Muscle of leg (tissue), 11 donors: ENCODE results near the gene CDKN2B-AS1. TPM values are rescaled to one million over a fixed set of nuclear protein-coding genes. Genes with fewer than 3 reads are reported as not detected.

Experiments used
- DNase-seq: peaks from one replicate; pipeline ENCODE4 v3.0.0; 2013
- H3K27ac ChIP-seq: one replicate; pipeline ENCODE4 v1.5.1; 2013; ENCODE audit warnings: mild to moderate bottlenecking, low read length, control low read depth
- H3K27me3 ChIP-seq: one replicate; pipeline ENCODE4 v1.6.1; 2013; ENCODE audit warnings: low read length; ENCODE audit not compliant: control insufficient read depth, insufficient read depth
- H3K36me3 ChIP-seq: one replicate; pipeline ENCODE4 v1.6.1; 2013; ENCODE audit warnings: low read length; ENCODE audit not compliant: control insufficient read depth, insufficient read depth
- H3K4me1 ChIP-seq: one replicate; pipeline ENCODE4 v1.6.1; 2013; ENCODE audit warnings: low read length; ENCODE audit not compliant: control insufficient read depth, insufficient read depth
- H3K4me3 ChIP-seq: one replicate; pipeline ENCODE4 v1.5.1; 2013; ENCODE audit warnings: low read length, control low read depth
- H3K9me3 ChIP-seq: replicated peaks from 2 replicates; pipeline ENCODE4 v1.6.1; 2013; ENCODE audit warnings: low read depth, low read length; ENCODE audit not compliant: control insufficient read depth
- WGBS: methylation state at CpG from one replicate; pipeline ENCODE4 v1.1.5; 2013; ENCODE audit warnings: missing lambda C conversion rate; ENCODE audit not compliant: insufficient coverage; 5-methylcytosine and 5-hydroxymethylcytosine counted together
- polyA plus RNA-seq, 8 donors: library from polyadenylated mRNA; unstranded; fragments of 120-200 nt; gene quantifications; one replicate each; pipeline versions ENCODE4 v1.2.1 to v1.2.3, GENCODE V29; 2013; ENCODE audit warnings: inconsistent platforms in 1 of 8, low replicate concordance in 1 of 8; ENCODE audit not compliant: insufficient read length in 8 of 8, insufficient read depth in 1 of 8
- total RNA-seq: library from RNA; stranded (reverse); fragments of 120-200 nt; gene quantifications from one replicate; pipeline ENCODE4 v1.2.4, GENCODE V29; 2013

The CDKN2B-AS1 gene
- total and polyA plus RNA-seq, 9 donors, result 0.11 to 0.29 (median 0.15) TPM; not detected in 3

DNA sequence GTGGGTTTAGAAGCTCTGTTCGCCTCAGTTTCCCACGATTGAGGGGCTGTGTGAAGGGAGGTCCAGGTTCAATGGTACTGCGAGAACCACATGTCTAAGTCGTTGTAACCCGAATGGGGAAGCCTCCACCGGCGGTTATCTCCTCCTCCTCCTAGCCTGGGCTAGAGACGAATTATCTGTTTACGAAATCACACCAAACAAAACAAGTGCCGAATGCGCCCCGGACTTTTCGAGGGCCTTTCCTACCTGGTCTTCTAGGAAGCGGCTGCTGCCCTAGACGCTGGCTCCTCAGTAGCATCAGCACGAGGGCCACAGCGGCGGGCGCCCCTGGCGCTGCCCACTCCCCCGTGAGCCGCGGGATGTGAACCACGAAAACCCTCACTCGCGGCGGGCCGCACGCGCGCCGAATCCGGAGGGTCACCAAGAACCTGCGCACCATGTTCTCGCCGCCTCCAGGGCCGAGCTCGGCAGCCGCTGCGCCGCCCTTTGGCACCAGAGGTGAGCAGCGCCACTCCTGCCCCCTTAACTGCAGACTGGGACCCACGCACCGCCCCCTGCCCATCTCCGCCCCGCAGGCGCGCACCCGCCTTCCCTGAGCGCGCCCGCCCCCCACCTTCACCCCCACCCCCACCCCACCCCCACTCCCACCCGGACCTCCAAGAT lies 567 bp upstream of the CDKN2B-AS1 start, which contains the start of gene CDKN2A:
Gene CDKN2A (minus strand): TSS at position 500 of the 663 bp plus-strand sequence.
- Histone ChIP-seq H3K36me3 (no peaks in the 10 kb centered on the region), H3K4me1 (peaks cover 5% of the 10 kb centered on the region), H3K9me3 (no peaks in the 10 kb centered on the region), H3K27ac (peak within 1 kb of the TSS; percentile 35), H3K27me3 (peaks cover 52% of the 10 kb centered on the region), H3K4me3 (peak within 1 kb of the TSS; percentile 65)
- no peak for DNase-seq
- 2% methylated on average over 39 of the region's 53 CpGs for WGBS

DNA sequence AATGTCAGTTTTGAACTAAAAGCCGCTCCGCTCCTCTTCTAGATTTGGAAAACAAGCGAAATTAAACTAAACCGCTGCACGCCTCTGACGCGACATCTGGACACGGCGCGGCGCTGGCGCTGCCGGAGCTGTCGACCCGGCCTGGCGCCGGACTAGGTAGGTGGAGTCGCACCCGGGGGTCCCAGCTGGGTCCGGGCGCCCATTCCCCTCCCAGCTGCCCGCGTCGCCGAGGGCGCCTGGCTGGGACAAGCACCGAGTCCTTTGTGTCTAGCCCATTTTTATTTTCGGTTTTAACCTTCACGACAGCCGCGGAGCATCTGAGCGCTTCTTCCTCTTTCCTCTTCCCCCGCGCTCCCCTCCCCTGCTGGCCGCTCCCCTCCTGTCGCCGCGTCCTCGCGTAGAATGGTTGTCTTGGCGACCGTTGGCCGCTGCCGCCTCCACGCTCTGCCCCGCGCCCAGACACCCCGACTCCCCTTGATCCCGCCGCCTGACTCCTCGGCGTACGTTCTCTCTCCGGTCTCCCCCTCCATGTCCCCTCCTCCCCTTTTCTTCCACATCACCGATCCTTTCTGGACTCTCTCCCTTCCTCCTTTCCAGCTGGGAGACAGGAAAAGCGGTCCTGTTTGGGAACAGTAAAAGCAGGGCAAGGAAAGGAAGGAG lies 545 bp downstream of the CDKN2B-AS1 start:
- peak; percentile 74 for DNase-seq
- 0% methylated on average over 48 of the region's 56 CpGs for WGBS
- H3K9me3 ChIP-seq, result no peaks in the 10 kb centered on the region
- peak overlapping the region; percentile 35 for H3K27ac ChIP-seq
- H3K27me3 ChIP-seq, result peaks cover 42% of the 10 kb centered on the region
- H3K4me3 ChIP-seq, result peak overlapping the region; percentile 65
- no peaks in the 10 kb centered on the region for H3K36me3 ChIP-seq
- peaks cover 5% of the 10 kb centered on the region for H3K4me1 ChIP-seq

DNA sequence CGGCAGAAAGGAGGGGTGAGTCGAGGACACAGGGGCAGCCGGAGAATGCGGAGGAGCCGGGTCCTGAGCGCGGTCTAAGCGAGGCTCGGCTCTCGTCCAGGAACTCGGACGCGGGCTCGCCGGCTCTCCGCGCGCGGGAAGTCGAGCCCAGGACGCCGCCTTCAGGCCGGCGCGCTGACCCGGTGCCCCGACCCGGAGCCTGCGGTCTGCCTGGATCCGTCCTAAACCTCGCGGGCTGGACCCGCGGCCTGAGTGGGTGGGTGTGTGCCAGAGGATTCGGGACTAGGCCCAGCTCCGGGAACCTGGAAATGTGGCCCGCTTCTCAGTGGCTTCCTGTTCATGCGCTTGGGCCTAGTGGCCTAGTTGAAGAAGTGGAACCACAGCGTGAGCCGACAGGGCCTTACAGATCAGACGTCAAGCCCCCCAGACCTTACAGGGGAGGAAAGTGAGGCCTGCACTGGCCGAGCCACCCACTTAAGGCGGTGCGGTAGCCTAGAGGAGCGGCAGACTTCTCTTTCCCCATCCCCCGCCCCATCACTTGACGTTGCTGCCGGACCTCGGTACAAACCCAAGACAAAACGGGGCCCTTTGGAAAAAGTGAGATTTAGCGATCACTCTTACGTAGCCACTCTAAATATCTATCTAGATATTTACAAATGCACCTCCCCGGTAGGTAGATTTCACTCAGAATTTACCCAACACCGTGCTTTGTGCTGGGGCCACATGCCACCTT lies 1.2 kb downstream of the CDKN2B-AS1 start:
- H3K27ac ChIP-seq, result no peak overlapping the region
- WGBS, result 6% methylated on average over 51 of the region's 54 CpGs
- H3K4me3 ChIP-seq, result peak overlapping the region; percentile 65
- H3K4me1 ChIP-seq, result peaks cover 5% of the 10 kb centered on the region
- H3K27me3 ChIP-seq, result peaks cover 40% of the 10 kb centered on the region
- no peaks in the 10 kb centered on the region for H3K9me3 ChIP-seq
- peak; percentile 50 for DNase-seq
- H3K36me3 ChIP-seq, result no peaks in the 10 kb centered on the region

DNA sequence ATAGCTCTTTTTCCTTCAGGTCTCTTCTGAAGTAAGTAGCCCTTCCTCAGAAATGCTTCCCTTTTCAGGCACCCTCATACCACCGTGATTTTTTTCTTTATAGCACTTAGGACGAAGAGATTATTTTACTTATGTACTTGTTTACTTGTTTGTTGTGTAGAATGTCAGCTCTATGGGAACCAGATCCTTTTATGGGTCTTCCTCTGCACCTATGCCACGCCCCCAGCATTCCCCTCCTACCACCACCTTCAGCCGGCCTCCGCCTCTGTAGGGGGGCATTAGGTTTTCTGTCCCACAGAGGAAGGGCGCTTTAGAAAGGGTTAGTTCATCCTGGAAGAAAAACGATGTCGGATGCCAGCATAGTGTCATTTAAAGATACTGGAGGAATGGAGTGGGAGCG lies 1.8 kb downstream of the CDKN2B-AS1 start:
- H3K4me3 ChIP-seq, result no peak overlapping the region
- no peaks in the 10 kb centered on the region for H3K36me3 ChIP-seq
- H3K9me3 ChIP-seq, result no peaks in the 10 kb centered on the region
- 15% methylated on average over 3 of the region's 9 CpGs for WGBS
- H3K27me3 ChIP-seq, result peaks cover 37% of the 10 kb centered on the region
- peaks cover 5% of the 10 kb centered on the region for H3K4me1 ChIP-seq
- no peak for DNase-seq
- no peak overlapping the region for H3K27ac ChIP-seq

DNA sequence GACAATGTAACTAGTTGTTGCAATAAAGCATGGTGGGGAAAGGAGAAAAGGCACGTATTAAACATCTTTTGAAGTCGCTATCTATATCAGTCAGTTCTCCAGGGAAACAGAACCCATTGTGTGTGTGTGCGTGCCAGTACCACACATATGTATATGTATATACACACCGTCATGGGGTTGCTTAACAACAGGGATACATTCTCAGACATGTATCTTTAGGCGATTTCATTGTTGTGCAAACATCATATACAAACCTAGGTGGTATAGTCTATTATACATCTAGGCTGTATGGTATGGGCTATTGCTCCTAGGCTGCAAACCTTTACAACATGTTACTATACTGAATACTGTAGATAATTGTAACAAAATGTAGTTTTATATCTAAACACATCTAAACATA lies 2.3 kb downstream of the CDKN2B-AS1 start:
- peaks cover 5% of the 10 kb centered on the region for H3K4me1 ChIP-seq
- H3K27ac ChIP-seq, result no peak overlapping the region
- H3K36me3 ChIP-seq, result no peaks in the 10 kb centered on the region
- no CpG with 5 or more reads among the region's 5 CpGs for WGBS
- H3K27me3 ChIP-seq, result peaks cover 37% of the 10 kb centered on the region
- no peak overlapping the region for H3K4me3 ChIP-seq
- no peak for DNase-seq
- H3K9me3 ChIP-seq, result no peaks in the 10 kb centered on the region

DNA sequence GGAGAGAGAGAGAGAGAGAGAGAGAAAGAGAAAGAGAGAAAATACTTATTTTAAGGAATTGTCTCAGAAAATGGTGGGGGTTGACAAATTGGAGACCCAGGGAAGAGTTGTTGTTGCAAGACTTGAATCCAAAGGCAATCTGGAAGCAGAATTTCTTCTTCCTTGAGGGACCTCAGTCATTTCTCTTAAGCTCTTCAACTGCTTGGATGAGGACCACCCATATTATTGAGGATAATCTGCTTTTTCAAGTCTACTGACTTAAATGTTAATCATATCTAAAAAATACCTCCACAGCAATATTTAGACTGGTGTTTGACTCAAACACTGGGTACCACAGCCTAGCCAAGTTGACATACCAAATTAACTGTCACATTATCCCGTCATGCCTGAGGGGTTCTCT lies 2.9 kb downstream of the CDKN2B-AS1 start:
- Histone ChIP-seq H3K27ac (no peak overlapping the region), H3K4me3 (no peak overlapping the region), H3K4me1 (peaks cover 5% of the 10 kb centered on the region), H3K36me3 (no peaks in the 10 kb centered on the region), H3K9me3 (no peaks in the 10 kb centered on the region), H3K27me3 (peaks cover 37% of the 10 kb centered on the region)
- DNase-seq, result no peak
- no CpG with 5 or more reads among the region's 1 CpG for WGBS

DNA sequence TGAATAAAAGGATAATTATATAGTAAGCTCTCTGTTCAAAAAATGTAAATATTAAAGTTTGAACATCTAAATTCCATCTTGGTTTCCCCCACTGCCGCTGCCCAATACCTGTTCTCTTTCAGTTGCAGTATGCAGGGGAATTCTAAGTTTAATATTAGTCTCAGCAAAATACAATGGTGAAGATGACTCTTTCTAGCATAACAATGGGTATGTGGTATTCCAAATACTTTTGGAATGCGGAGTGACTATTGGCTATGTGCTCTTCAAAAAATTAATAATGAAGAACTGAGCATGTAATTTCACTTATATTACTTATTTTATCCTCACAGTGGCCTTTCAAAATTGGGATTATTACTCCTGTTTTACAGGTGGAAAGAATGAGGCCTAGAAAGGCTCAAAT lies 3.4 kb downstream of the CDKN2B-AS1 start:
- WGBS, result no CpG with 5 or more reads among the region's 2 CpGs
- Histone ChIP-seq H3K27ac (no peak overlapping the region), H3K36me3 (no peaks in the 10 kb centered on the region), H3K9me3 (no peaks in the 10 kb centered on the region), H3K4me1 (peaks cover 5% of the 10 kb centered on the region), H3K4me3 (no peak overlapping the region), H3K27me3 (peaks cover 37% of the 10 kb centered on the region)
- DNase-seq, result no peak

DNA sequence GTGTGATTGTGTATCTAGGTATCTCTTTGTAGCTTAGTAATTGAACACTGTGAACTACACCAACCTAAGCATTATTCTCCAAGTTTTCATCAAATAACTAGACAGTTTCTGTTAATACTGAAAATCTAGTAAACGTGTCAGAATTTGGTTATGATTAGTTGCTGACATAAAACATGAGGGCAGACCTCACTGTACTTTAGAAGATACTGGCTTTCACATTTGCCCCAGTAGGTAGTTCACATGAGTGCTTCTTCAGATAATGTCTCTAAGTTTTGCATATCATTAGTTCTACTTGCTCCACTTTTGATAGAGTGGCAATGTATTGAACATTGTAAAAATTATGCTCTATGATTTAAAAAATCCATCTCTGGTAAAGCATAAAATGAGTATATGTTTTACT lies 7.4 kb downstream of the CDKN2B-AS1 start:
- Histone ChIP-seq H3K4me3 (no peak overlapping the region), H3K27me3 (peaks cover 20% of the 10 kb centered on the region), H3K9me3 (no peaks in the 10 kb centered on the region), H3K27ac (no peak overlapping the region), H3K4me1 (no peaks in the 10 kb centered on the region), H3K36me3 (no peaks in the 10 kb centered on the region)
- no CpG with 5 or more reads among the region's 1 CpG for WGBS
- no peak for DNase-seq

DNA sequence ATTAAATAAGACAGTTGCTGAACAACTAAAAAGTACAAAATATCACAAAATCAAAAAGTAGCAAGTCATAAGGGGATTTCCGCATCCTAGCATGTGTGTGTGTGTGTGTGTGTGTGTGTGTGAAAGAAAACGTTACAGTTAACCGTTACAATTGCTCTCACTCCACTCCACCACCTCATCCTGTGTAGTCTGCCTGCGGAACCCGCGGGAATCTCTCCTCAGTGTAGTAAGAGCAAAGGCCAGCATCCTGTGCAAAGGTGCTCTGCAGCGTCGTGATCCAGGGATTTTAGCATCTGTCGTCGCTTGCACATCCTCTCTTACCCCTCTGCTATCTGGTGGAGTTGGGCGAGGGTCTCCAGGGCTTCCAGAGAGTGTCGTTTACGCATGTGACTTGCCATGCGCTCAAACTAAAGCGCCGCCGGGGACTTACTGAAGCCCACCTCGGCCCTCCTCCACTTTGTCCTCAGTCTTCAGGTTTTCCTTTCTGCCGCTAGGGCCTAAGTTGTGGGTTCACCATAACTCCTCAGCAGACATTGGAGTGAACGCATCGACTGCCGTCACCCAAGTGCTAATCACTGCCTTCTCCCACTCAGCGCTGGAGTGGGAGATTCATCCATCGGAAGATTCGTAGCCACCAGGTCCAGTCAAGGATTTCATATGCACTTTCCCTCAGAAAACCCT lies 10.6 kb downstream of the CDKN2B-AS1 start:
- Histone ChIP-seq H3K36me3 (no peaks in the 10 kb centered on the region), H3K4me3 (no peak overlapping the region), H3K27me3 (peaks cover 33% of the 10 kb centered on the region), H3K9me3 (no peaks in the 10 kb centered on the region), H3K27ac (no peak overlapping the region), H3K4me1 (peaks cover 9% of the 10 kb centered on the region)
- no peak for DNase-seq
- 2% methylated on average over 15 of the region's 25 CpGs for WGBS
